CD14-positive monocyte (primary cell): ENCODE data around the gene PRDM5. TPM values are rescaled to one million over a fixed set of nuclear protein-coding genes. Genes with fewer than 3 reads are reported as not detected.

ENCODE experiments used
- DNase-seq, 3 donors: peaks; one replicate each; pipeline ENCODE4 v3.0.0-alpha.2; 2011 to 2022
- H2AFZ ChIP-seq: 2 replicates; pipeline ENCODE4 v1.6.0; 2012; ENCODE audit warnings: mild to moderate bottlenecking, low read depth, low read length, inconsistent platforms; ENCODE audit not compliant: insufficient read depth, poor library complexity, severe bottlenecking
- H3K27ac ChIP-seq, 2 donors: 1 replicate in 1 of 2; 2 replicates in 1 of 2; pipeline ENCODE4 v1.5.1; 2012 to 2013; ENCODE audit warnings: low read length in 2 of 2, control low read depth in 1 of 2, inconsistent platforms in 1 of 2, low read depth in 1 of 2, mild to moderate bottlenecking in 1 of 2
- H3K27me3 ChIP-seq, 2 donors: one replicate each; pipeline versions ENCODE4 v1.6.0 to v1.6.1; 2011 to 2013; ENCODE audit warnings: low read length in 2 of 2; ENCODE audit not compliant: control insufficient read depth in 2 of 2, insufficient read depth in 2 of 2
- H3K36me3 ChIP-seq, 2 donors: replicated peaks in 1 of 2; 1 replicate in 1 of 2; 2 replicates in 1 of 2; pipeline versions ENCODE4 v1.5.1 to v1.6.1; 2012 to 2013; ENCODE audit warnings: low read length in 2 of 2, control low read depth in 1 of 2, inconsistent platforms in 1 of 2, mild to moderate bottlenecking in 1 of 2; ENCODE audit not compliant: insufficient read depth in 2 of 2, control insufficient read depth in 1 of 2
- H3K4me1 ChIP-seq, 2 donors: 1 replicate in 1 of 2; 2 replicates in 1 of 2; pipeline versions ENCODE4 v1.5.1 to v1.6.1; 2012 to 2013; ENCODE audit warnings: low read length in 2 of 2, control low read depth in 1 of 2, inconsistent platforms in 1 of 2, mild to moderate bottlenecking in 1 of 2, moderate library complexity in 1 of 2; ENCODE audit not compliant: insufficient read depth in 2 of 2, control insufficient read depth in 1 of 2
- H3K4me2 ChIP-seq: replicated peaks from 2 replicates; pipeline ENCODE3; 2012; ENCODE audit warnings: low read length, moderate library complexity, mild to moderate bottlenecking; ENCODE audit not compliant: poor library complexity, severe bottlenecking; ENCODE audit errors: extremely low read depth
- H3K4me3 ChIP-seq, 3 experiments: fragments of 200-600 bp in 1 of 3; sonication (generic) in 1 of 3; replicated peaks in 1 of 3; 1 replicate in 2 of 3; 2 replicates in 1 of 3; pipeline ENCODE4 v1.5.1; 2011 to 2013; ENCODE audit warnings: low read length in 3 of 3, mild to moderate bottlenecking in 3 of 3, control low read depth in 2 of 3, low read depth in 2 of 3, inconsistent platforms in 1 of 3, moderate library complexity in 1 of 3
- H3K79me2 ChIP-seq: 2 replicates; pipeline ENCODE4 v1.6.0; 2012; ENCODE audit warnings: mild to moderate bottlenecking, control low read depth, inconsistent platforms, low read length, moderate library complexity; ENCODE audit not compliant: insufficient read depth
- H3K9ac ChIP-seq: 2 replicates; pipeline ENCODE4 v1.6.0; 2017; ENCODE audit warnings: low read length, mild to moderate bottlenecking; ENCODE audit not compliant: insufficient read depth, poor library complexity, severe bottlenecking
- H3K9me3 ChIP-seq, 2 donors: replicated peaks in 1 of 2; 1 replicate in 1 of 2; 2 replicates in 1 of 2; pipeline versions ENCODE4 v1.5.1 to v1.6.1; 2012 to 2013; ENCODE audit warnings: low read length in 2 of 2, control low read depth in 1 of 2; ENCODE audit not compliant: control insufficient read depth in 1 of 2, insufficient read depth in 1 of 2
- H4K20me1 ChIP-seq: 2 replicates; pipeline ENCODE4 v1.6.0; 2012; ENCODE audit warnings: mild to moderate bottlenecking, low read length, control low read depth, moderate library complexity; ENCODE audit not compliant: insufficient read depth
- H3K27ac Mint-ChIP-seq, 7 donors: one replicate each; pipeline ENCODE4 v1.8.0; 2020; ENCODE audit warnings: mild to moderate bottlenecking in 7 of 7, mixed read lengths in 7 of 7, moderate library complexity in 6 of 7, inconsistent platforms in 2 of 7
- H3K27me3 Mint-ChIP-seq, 3 donors: one replicate each; pipeline ENCODE4 v1.8.0; 2021 to 2022; ENCODE audit warnings: low read depth in 3 of 3, mild to moderate bottlenecking in 3 of 3, mixed read lengths in 3 of 3, moderate library complexity in 3 of 3, inconsistent platforms in 1 of 3
- H3K36me3 Mint-ChIP-seq, 2 donors: one replicate each; pipeline ENCODE4 v1.8.0; 2020; ENCODE audit warnings: mixed read lengths in 2 of 2, inconsistent platforms in 1 of 2, mild to moderate bottlenecking in 1 of 2
- H3K4me1 Mint-ChIP-seq: one replicate; pipeline ENCODE4 v1.8.0; 2020; ENCODE audit warnings: mild to moderate bottlenecking, mixed read lengths
- H3K4me3 Mint-ChIP-seq, 2 donors: one replicate each; pipeline ENCODE4 v1.8.0; 2020; ENCODE audit warnings: mild to moderate bottlenecking in 2 of 2, mixed read lengths in 2 of 2, moderate library complexity in 1 of 2
- H3K9me3 Mint-ChIP-seq, 7 donors: one replicate each; pipeline ENCODE4 v1.8.0; 2020 to 2022; ENCODE audit warnings: mixed read lengths in 7 of 7, mild to moderate bottlenecking in 6 of 7, moderate library complexity in 6 of 7, inconsistent platforms in 2 of 7
- WGBS: methylation state at CpG from one replicate; pipeline ENCODE4 v1.1.5; 2013; ENCODE audit warnings: missing lambda C conversion rate; ENCODE audit not compliant: insufficient coverage; 5-methylcytosine and 5-hydroxymethylcytosine counted together
- intact Hi-C, 2 donors: fragments of 100-400 bp; cut with micrococcal nuclease; formaldehyde crosslinking; loops; one replicate each; pipeline versions ENCODE4 v1.15.0 to v1.15.1; 2023
- polyA plus RNA-seq, 3 donors: library from polyadenylated mRNA; depleted of rRNA in 1 of 3; unstranded in 2 of 3; stranded (reverse) in 1 of 3; fragments of 300-500 nt in 2 of 3; fragments of >200 nt in 1 of 3; fragmentation: Illumina TruSeq in 2 of 3; gene quantifications; 1 replicate in 2 of 3; 2 replicates in 1 of 3; pipeline ENCODE4 v1.2.3, GENCODE V29; 2012 to 2021
- TF ChIP-seq, protein P1 (sequence below): fragments of 200-600 bp; IDR thresholded peaks from one replicate; pipeline ENCODE4 v1.8.0; 2022; ENCODE audit warnings: antibody characterized with exemption, mild to moderate bottlenecking

Gene PRDM5
- polyA plus RNA-seq, 3 donors: 0.12 to 0.25 (median 0.17) TPM

GRCh38 chr4:120923207-120923522 is 639 bp upstream of the PRDM5 start:
- H3K4me1 ChIP-seq: peaks cover 4 to 18% of the 10 kb centered on the region in 2 donors
- H3K79me2 ChIP-seq: no peaks in the 10 kb centered on the region
- intact Hi-C loops: no loop called here
- no peaks in the 10 kb centered on the region for H3K36me3 Mint-ChIP-seq
- H3K9ac ChIP-seq: peak overlapping the region; percentile 58
- peaks cover 5 to 34% of the 10 kb centered on the region in 2 donors for H3K27me3 ChIP-seq
- peaks cover 0 to 12% (median 2%) of the 10 kb centered on the region in 7 donors for H3K9me3 Mint-ChIP-seq
- TF ChIP-seq, protein P1, sequence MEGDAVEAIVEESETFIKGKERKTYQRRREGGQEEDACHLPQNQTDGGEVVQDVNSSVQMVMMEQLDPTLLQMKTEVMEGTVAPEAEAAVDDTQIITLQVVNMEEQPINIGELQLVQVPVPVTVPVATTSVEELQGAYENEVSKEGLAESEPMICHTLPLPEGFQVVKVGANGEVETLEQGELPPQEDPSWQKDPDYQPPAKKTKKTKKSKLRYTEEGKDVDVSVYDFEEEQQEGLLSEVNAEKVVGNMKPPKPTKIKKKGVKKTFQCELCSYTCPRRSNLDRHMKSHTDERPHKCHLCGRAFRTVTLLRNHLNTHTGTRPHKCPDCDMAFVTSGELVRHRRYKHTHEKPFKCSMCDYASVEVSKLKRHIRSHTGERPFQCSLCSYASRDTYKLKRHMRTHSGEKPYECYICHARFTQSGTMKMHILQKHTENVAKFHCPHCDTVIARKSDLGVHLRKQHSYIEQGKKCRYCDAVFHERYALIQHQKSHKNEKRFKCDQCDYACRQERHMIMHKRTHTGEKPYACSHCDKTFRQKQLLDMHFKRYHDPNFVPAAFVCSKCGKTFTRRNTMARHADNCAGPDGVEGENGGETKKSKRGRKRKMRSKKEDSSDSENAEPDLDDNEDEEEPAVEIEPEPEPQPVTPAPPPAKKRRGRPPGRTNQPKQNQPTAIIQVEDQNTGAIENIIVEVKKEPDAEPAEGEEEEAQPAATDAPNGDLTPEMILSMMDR: no peak
- peak overlapping the region in 2 of 3 experiments; percentile 49 to 89 for H3K4me3 ChIP-seq
- no peak for DNase-seq
- 0% methylated on average over 6 of the region's 12 CpGs for WGBS
- H3K9me3 ChIP-seq: no peaks in the 10 kb centered on the region
- H3K4me1 Mint-ChIP-seq: peaks cover 15% of the 10 kb centered on the region
- H3K27me3 Mint-ChIP-seq: peaks cover 29 to 56% (median 48%) of the 10 kb centered on the region in 3 donors
- peak overlapping the region; percentile 94 for H2AFZ ChIP-seq
- peak overlapping the region; percentile 93 for H3K4me2 ChIP-seq
- H4K20me1 ChIP-seq: no peaks in the 10 kb centered on the region
- no peak overlapping the region for H3K27ac Mint-ChIP-seq
- H3K36me3 ChIP-seq: no peaks in the 10 kb centered on the region
- H3K4me3 Mint-ChIP-seq: peak overlapping the region; percentile 77 to 93
- H3K27ac ChIP-seq: no peak overlapping the region

DNA sequence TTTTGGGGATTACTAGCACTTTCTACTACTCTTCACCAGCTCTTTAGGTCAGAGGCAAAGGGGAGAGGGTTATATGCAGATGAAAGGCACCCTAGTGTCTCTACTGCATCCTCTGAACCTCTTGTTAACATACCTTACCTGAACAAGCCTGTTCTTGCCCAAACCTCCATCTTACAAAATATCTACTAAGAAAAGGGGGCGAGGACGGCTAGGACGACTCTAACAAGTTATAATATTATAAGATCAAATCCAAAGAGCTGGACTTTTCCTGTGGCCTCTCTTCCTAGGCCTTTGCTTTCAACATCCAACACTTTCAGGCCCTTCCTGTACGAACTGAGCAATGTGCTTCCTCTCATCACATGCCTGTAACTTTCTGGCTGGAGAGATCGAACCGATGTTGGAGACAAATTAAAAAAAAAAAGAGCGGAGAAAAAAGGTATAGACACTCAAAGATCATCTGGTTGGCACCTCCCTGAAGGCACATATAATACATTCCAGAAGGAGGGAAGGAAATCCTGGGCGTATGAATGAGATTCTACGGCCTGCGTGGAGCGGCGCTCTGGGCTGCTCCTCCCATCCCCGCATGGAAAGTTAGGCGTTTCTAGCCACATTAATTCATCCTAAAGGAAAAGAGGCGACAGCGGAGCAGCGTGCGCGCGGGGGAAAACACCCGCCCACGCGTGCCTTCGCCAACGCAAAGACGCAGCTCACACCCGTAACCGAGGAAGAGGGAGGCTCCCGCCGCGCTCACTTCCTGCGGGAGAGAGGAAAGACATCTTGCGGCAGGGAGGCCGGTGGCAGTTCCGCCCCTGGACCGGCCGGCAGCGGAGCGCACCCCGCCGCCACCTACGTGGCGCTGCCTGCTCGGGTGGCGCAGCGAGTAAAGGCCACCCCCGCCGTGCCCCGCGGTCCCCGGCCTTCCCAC is 808 bp downstream of the PRDM5 start:
- no peaks in the 10 kb centered on the region for H3K36me3 Mint-ChIP-seq
- WGBS: 2% methylated on average over 44 of the region's 51 CpGs
- Histone ChIP-seq H2AFZ (peak overlapping the region; percentile 94), H3K9ac (peak overlapping the region; percentile 58), H3K4me2 (peak overlapping the region; percentile 93), H3K9me3 (no peaks in the 10 kb centered on the region), H3K79me2 (no peaks in the 10 kb centered on the region), H4K20me1 (no peaks in the 10 kb centered on the region), H3K4me3 (peak overlapping the region; percentile 28 to 89 (median 49)), H3K27me3 (peaks cover 5 to 34% of the 10 kb centered on the region in 2 donors), H3K36me3 (no peaks in the 10 kb centered on the region), H3K4me1 (peaks cover 4 to 18% of the 10 kb centered on the region in 2 donors), H3K27ac (peak overlapping the region in 1 of 2 donors; percentile 8)
- H3K9me3 Mint-ChIP-seq: peaks cover 0 to 12% (median 1%) of the 10 kb centered on the region in 7 donors
- no peak overlapping the region for H3K27ac Mint-ChIP-seq
- peaks cover 29 to 56% (median 52%) of the 10 kb centered on the region in 3 donors for H3K27me3 Mint-ChIP-seq
- peak in 2 of 3 donors; percentile 9 to 26 for DNase-seq
- peak overlapping the region; percentile 94 to 98 for H3K4me3 Mint-ChIP-seq
- TF ChIP-seq, protein P1: no peak
- intact Hi-C loops: no loop called here
- H3K4me1 Mint-ChIP-seq: peaks cover 15% of the 10 kb centered on the region
